PFSK-1 (cell line): ENCODE data around the gene JADE3. TPM values are rescaled to one million over a fixed set of nuclear protein-coding genes. Genes with fewer than 3 reads are reported as not detected.

Experiments used
- FOXP2 ChIP-seq: optimal IDR thresholded peaks from 2 replicates; pipeline ENCODE3; 2011; ENCODE audit warnings: borderline replicate concordance, control low read depth, inconsistent platforms; ENCODE audit not compliant: insufficient read depth; ENCODE audit errors: extremely low read length, extremely low read depth
- POLR2AphosphoS5 ChIP-seq: IDR thresholded peaks from 2 replicates; pipeline ENCODE4 v1.6.1; 2012; ENCODE audit warnings: low read depth, mild to moderate bottlenecking, control low read depth, low read length, moderate library complexity
- SIN3A ChIP-seq: IDR thresholded peaks from 2 replicates; pipeline ENCODE4 v1.6.1; 2012; ENCODE audit warnings: mild to moderate bottlenecking, low read length, moderate library complexity, borderline replicate concordance; ENCODE audit not compliant: insufficient read depth
- TAF1 ChIP-seq: IDR thresholded peaks from 2 replicates; pipeline ENCODE4 v1.6.1; 2012; ENCODE audit warnings: low read length, control low read depth, borderline replicate concordance; ENCODE audit not compliant: insufficient read depth
- polyA plus RNA-seq: library from polyadenylated mRNA; unstranded; fragments of >200 nt; gene quantifications from one replicate; pipeline ENCODE4 v1.2.1, GENCODE V29; 2012; ENCODE audit warnings: low read depth, missing spikeins; ENCODE audit not compliant: insufficient read length
- TF ChIP-seq, protein P1 (sequence below), 2 experiments: IDR thresholded peaks; 2 replicates each; pipeline versions ENCODE4 v1.6.1 to v1.8.0; 2011 to 2012; ENCODE audit warnings: low read depth in 2 of 2, low read length in 2 of 2, control low read depth in 1 of 2, inconsistent platforms in 1 of 2, mild to moderate bottlenecking in 1 of 2, moderate library complexity in 1 of 2; ENCODE audit not compliant: insufficient read depth in 1 of 2

Gene JADE3
- polyA plus RNA-seq = 5.9 TPM

DNA sequence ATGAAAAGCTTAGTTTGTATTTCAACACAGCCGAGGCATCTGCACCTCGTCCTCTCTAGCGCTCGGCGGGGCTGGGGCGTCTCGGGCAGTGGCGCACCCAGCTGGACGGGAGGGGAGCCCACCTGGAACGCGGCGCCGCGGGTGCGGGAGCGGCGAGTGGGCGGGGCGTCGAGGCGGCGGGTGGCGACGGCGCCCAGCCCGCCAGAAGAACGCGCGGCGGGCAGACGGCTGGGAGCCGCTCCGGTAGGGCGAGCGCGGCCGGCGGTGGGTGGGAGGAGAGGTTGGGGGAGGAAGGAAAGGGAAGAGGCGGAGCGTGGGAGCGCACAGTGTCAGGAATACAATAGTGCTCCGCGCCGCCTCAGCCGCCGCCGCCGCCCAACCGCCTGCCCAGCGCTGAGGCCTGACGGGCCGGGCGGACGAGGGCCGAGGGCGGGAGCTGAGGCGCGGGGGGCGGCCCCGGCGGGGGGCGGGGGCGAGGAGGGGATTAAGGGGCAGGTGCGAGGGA lies at the start of gene JADE3:
Gene JADE3 (plus strand): TSS at position 324 of the 505 bp plus-strand sequence. CDS start 72,474 bp downstream, outside the sequence.
- TF ChIP-seq, protein P1, sequence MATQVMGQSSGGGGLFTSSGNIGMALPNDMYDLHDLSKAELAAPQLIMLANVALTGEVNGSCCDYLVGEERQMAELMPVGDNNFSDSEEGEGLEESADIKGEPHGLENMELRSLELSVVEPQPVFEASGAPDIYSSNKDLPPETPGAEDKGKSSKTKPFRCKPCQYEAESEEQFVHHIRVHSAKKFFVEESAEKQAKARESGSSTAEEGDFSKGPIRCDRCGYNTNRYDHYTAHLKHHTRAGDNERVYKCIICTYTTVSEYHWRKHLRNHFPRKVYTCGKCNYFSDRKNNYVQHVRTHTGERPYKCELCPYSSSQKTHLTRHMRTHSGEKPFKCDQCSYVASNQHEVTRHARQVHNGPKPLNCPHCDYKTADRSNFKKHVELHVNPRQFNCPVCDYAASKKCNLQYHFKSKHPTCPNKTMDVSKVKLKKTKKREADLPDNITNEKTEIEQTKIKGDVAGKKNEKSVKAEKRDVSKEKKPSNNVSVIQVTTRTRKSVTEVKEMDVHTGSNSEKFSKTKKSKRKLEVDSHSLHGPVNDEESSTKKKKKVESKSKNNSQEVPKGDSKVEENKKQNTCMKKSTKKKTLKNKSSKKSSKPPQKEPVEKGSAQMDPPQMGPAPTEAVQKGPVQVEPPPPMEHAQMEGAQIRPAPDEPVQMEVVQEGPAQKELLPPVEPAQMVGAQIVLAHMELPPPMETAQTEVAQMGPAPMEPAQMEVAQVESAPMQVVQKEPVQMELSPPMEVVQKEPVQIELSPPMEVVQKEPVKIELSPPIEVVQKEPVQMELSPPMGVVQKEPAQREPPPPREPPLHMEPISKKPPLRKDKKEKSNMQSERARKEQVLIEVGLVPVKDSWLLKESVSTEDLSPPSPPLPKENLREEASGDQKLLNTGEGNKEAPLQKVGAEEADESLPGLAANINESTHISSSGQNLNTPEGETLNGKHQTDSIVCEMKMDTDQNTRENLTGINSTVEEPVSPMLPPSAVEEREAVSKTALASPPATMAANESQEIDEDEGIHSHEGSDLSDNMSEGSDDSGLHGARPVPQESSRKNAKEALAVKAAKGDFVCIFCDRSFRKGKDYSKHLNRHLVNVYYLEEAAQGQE (IDR thresholded peaks at IDR 0.05; ENCODE audit: insufficient read depth in 1 of 2, low read depth in 2 of 2, low read length in 2 of 2) = no peak
- peak; percentile 12 for TF ChIP-seq FOXP2

DNA sequence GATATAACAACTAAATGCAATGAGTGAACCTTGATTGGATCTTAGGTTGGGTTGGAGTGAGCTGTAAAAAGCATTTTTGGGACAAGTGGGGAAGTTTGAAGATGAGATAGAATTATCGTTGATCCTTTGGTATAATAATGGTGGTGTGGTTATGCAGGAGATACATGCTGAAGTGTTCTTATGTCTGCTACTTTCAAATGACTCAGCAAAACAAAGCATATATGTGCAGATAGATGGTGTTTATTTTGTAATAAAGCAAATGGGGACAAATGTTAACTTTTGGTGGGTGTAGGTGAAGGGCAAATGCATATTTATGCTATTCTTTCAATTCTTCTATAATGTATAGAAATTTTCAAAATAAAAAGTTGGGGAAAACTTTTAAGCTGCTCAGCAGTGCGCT lies 49.1 kb upstream of the JADE3 start:
- no peak for TF ChIP-seq TAF1
- no peak for TF ChIP-seq FOXP2
- TF ChIP-seq, protein P1 (IDR thresholded peaks at IDR 0.05; ENCODE audit: insufficient read depth in 1 of 2, low read depth in 2 of 2, low read length in 2 of 2) = no peak
- TF ChIP-seq POLR2AphosphoS5 = no peak
- no peak for TF ChIP-seq SIN3A

GRCh38 chrX:46864606-46865005 lies 47.6 kb upstream of the JADE3 start:
- TF ChIP-seq TAF1 (no peak), SIN3A (no peak), FOXP2 (no peak), POLR2AphosphoS5 (no peak)
- TF ChIP-seq, protein P1 (IDR thresholded peaks at IDR 0.05; ENCODE audit: insufficient read depth in 1 of 2, low read depth in 2 of 2, low read length in 2 of 2) = no peak

- TF ChIP-seq FOXP2 (no peak), POLR2AphosphoS5 (no peak), TAF1 (no peak), SIN3A (no peak)
- TF ChIP-seq, protein P1 (IDR thresholded peaks at IDR 0.05; ENCODE audit: insufficient read depth in 1 of 2, low read depth in 2 of 2, low read length in 2 of 2) = no peak
Observed at GRCh38 chrX:46865281-46865680, 46.9 kb upstream of the JADE3 start.

GRCh38 chrX:46866726-46867125 lies 45.5 kb upstream of the JADE3 start:
- TF ChIP-seq SIN3A (no peak), POLR2AphosphoS5 (no peak), TAF1 (no peak), FOXP2 (no peak)
- TF ChIP-seq, protein P1 (IDR thresholded peaks at IDR 0.05; ENCODE audit: insufficient read depth in 1 of 2, low read depth in 2 of 2, low read length in 2 of 2) = no peak
